Stimulated activated CD4-positive, alpha-beta T cell treated with anti-CD3 and anti-CD28 coated beads, Interleukin-15, amount 100 ng/mL, for 1 hour (primary cell): ENCODE data around the gene COX7A1.
"Not testable (repeated sequence)": the region's sequence is repeated elsewhere in the genome, so short reads cannot be mapped to it uniquely, and the experiment has no call there.

Experiments
- DNase-seq, 2 donors: peaks; one replicate each; pipeline ENCODE4 v3.0.0-alpha.2; 2020; ENCODE audit warnings: low read depth in 1 of 2, low spot score in 1 of 2

The COX7A1 gene

DNA sequence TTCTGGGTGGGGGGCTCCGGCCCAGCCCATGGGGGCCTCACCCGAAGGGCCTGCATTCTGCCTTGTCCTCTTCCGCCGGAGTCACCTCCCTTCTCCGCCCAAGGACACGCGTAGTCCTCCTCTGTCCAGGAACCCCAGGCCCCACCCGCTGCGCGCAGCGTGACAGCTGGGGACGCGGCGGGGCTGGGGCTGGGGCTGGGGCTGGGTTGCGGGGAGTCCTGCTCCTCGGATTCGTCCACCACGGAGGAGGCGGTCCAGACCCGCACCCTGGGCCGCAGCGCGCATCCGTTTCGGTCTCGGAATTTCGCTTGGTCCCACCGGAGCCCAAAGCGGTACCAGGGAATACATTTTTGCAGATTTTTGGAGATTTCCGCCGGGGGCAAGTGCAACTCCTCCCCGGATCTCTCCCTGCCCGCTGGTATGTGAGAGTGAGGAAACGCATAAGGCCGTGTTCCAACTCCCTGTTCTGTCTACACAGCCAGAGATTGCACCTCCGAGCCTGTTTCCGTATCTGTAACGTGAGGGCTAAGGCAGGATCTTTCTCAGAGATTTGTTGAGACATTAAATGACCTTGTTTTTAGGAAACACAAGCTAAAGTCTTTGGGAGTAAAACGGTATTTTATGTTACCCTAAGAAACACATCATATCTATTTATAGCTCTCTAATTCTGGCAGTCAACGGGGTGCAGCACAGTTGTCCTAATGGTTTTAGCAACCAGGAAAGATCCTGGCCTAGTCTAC, at the start of gene COX7A1:
TSS of gene COX7A1 (minus strand) at position 96 of the 740 bp plus-strand sequence. CDS start at position 56, 40 bp downstream.
- no peak for DNase-seq

DNA sequence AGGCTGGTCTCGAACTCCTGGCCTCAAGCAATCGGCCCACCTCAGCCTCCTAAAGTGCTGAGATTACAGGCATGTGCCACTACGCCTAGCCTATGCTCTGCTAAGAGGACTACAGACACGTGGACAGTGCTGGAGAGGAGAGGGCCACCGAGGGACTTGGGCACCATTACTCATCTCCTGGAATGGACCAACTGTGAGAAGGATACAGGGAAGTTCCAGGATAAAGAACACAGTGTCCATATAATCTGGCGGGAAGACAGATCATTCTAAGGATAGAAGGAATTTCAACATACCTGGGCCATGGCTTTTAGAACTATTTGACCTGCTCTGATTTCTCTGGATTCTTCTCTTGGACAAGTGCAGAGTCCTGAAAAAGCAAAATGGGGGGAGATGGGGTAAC, 49.4 kb upstream of the COX7A1 start:
- DNase-seq, result no peak

DNA sequence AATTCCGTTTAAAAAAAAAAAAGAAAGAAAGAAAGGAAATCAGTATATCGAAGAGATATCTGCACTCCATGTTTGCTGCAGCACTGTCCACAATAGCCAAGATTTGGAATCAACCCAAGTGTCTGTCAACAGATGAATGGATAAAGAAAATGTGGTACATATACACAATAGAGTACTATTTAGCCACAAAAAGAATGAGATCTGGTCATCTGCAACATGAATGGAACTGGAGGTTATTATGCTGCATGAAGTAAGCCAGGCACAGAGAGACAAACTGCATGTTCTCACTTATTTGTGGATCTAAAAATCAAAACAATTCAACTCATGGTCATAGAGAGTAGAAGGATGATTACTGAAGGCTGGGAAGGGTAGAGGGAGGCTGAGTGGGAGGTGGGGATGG, 45.9 kb upstream of the COX7A1 start:
- DNase-seq, result no peak

DNA sequence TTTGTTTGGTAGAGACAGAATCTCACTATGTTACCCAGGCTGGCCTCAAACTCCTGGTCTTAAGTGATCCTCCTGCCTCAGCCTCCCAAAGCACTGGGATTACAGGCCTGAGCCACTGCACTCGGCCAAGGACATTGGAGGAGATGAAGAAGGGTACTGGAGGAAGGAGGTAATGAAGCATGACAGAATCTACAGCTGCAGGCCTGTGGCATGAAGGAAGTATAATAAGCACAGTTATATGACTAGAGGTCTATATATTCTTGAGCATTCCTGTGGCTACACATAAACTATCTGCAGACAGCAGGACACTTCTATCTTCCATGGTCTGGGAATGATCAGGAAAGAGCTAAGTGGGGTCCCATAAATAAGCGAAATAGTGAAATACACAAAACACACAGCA, 44.0 kb upstream of the COX7A1 start:
- no peak for DNase-seq

DNA sequence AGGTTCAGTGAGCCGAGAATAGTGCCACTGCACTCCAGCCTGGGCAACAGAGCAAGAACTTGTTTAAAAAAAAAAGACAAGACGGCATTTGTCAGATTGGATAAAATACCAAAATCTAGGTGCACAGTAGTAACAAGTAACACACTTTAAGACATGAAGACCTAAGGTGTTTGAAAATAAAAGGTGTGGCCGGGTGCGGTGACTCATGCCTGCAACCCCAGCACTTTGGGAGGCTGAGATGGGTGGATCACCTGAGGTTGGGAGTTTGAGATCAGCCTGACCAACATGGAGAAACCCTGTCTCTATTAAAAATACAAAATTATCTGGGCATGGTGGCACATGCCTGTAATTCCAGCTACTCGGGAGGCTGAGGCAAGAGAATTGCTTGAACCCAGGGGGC, 34.5 kb upstream of the COX7A1 start:
- DNase-seq, result not testable (repeated sequence)

DNA sequence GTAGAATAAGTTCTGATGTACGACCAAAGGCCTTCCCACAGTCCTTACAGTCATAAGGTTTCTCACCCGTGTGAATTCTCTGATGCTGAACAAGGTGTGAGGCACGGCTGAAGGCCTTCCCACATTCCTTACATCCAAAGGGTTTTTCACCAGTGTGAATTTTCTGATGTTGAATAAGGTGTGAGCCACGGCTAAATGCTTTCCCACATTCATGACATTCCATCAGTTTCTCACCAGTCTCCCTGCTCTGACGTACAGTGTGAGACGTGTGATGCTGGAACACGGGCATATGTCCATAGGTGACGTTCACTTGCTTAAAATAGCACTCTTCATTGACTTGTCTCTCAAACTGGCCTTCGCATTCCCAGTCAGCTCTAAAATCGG, 31.0 kb upstream of the COX7A1 start:
- no peak for DNase-seq

DNA sequence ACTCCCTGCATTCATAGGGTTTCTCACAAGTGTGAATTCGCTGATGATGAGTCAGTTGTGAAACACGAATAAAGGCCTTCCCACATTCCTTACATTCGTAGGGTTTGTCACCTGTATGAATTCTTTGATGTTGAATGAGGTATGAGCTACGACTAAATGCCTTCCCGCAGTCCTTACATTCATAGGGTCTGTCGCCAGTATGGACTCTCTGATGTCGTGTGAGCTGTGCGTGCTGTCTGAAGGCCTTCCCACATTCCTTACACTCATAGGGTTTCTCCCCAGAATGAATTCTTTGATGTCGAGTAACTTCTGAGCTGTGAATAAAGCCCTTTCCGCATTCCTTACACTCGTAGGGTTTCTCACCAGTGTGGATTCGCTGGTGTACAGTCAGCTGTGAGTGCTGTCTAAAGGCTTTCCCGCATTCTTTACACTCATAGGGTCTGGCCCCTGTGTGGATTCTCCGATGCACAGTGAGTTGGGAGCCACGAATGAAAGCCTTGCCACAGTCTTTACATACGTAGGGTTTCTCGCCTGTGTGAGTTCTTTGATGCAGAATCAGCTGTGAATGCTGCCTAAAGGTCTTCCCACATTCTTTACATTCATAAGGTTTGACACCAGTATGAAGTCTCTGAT, 30.5 kb upstream of the COX7A1 start:
- no peak for DNase-seq

DNA sequence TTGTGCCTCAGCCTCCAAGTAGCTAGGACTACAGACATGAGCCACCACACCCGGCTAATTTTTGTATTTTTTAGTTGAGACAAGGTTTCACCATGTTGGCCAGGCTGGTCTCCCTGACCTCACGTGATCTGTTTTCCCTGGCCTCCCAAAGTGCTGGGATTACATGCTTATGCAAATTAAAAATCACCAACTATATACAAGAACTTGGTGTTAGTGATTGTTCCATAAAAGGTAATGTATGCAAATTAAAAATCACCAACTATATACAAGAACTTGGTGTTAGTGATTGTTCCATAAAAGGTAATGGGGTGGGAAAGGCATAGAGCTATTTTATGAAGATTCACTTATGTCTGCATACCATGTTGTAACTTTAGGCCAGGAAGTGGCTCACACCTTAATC, 26.8 kb upstream of the COX7A1 start:
- not testable (repeated sequence) for DNase-seq

DNA sequence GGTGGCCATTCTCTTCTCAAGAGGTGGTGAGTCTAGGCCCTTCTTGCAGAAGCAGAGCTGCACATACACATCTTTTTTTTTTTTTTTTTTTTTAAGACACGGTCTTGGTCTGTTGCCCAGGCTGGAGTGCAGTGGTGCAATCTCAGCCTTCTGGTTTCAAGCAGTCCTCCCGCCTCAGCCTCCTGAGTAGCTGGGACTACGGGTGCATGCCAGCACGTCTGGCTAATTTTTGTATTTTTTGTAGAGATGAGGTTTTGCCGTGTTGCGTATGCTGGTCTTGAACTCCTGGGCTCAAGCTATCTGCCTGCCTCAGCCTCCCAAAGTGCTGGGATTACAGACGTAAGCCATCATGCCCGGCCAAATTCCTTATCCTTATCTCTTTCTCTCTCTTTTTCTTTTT, 21.6 kb upstream of the COX7A1 start:
- not testable (repeated sequence) for DNase-seq

DNA sequence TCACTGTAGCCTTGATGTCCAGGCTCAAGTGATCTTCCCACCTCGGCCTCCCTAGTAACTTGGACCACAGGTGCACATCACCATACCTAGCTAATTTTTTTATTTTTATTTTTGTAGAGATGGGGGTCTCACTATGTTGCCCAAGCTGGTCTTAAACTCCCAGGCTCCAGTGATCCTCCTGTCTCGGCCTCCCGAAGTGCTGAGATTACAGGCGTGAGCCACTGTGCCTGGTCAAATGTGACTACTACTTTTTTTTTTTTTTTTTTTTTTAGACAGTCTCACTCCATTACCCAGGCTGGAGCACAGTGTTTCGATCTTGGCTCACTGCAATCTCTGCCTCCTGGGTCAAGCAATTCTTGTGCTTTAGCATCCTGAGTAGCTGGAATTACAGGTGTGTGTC, 20.6 kb upstream of the COX7A1 start:
- DNase-seq, result no peak

DNA sequence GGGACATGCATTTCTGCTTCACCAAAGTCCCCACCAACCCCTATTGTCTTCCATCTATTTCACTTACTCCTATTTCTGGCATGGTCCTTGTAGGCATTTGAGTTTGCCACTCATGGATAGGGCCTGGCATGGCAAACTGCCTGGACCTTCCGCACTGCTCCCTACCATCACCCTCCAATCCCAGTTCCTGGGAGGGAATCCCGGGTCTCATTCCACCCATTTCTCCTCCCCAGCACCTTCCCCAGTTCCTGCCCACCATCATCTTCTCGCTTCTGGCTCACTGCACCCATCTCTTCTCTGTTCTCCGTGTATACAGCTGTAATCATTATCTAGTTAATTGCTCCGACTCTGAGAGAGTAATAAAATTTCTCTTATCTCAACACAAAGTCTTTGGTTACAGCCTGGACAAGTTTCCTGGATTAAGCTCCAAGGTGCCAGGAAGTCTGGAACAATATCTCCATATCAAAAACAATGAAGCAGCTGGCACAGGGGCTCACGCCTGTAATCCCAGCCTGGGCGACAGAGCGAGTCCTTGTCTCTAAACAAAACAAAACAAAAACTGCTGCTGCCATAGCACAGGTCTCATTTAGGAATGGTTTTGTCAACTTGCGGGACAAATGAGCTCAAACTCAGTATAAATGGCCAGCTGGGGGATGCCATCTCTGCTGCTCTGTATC, 17.0 kb upstream of the COX7A1 start:
- DNase-seq, result no peak

DNA sequence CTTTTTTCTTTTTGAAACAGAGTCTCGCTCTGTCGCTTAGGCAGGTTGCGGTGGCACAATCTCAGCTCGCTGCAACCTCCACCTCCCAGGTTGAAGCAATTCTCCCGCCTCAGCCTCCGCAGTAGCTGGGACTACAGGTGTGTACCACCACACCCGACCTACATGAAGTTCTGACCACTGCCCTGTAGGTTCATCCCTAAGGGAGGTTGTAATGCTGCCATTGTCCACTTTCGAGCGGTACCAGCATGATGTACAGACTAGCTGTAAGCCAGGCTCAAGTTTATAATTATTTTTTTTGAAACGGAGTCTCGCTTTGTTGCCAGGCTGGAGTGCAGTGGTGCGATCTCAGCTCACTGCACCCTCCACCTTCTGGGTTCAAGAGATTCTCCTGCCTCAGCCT, 11.6 kb upstream of the COX7A1 start:
- no peak for DNase-seq

DNA sequence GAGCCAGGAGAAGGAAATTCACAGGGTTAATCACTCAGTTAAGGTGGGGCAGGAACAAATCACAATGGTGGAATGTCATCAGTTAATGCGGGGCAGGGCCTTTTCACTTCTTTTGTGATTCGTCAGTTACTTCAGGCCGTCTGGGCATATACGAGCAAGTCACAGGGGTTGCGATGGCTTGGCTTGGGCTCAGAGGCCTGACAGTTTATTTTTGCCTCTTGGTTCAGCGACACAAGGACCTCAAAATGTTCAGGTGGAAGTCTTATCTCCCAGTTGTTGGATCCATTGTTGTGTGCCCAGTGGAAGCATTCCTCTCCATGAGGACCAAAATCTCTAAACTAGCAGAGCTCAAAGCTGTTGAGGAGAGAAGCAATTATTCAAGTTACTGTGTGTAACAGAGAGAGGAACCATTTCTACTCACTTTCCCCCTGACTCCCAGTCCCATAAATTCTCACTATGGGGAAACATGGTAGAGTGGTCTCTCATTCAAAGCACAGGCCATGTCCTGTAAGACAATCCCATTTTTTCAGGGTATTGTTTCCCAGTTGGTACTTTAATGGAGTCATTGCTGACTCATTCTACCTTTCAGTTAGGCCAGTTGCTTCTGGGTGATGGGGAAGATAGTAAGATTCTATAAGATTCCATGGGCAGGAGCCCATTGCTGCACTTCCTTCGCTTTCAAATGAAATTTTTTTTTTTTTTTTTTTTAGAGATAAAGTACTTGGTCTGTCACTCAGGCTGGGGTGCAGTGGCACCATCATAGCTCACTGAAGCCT, 8.8 kb upstream of the COX7A1 start:
- no peak for DNase-seq

DNA sequence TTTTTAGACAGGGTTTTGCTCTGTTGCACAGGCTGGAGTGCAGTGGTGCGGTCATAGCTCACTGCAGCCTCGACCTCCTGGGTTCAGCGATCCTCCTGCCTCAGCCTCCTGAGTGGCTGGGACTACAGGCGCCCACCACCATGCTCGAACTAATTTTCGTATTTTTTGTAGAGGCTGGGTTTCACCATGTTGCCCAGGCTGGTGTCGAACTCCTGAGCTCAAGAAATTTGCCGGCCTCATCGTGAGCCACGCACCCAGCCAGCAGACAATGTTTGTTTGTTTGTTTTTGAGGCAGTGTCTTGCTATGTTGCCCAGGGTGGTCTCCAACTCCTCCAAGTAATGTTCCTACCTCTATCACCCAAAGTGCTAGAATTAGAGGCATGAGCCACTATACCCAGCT, 879 bp upstream of the COX7A1 start:
- DNase-seq, result no peak

DNA sequence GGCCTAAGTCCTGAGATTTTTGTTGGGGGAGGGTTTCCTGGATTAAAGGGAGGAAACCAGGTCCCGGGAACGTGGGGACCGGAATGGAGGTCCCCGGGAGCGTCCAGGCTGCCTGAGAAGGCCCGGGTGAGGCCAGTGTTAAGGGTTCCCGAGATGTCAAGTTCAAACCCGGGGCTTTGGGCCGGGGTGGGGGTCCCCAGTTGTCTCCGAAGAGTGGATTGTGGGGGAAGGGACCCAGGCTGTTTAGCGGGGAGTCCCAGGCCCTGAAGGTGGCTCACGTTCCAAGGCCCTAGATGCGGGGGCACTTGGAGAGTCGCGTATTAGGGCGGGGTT, 262 bp downstream of the COX7A1 start:
- DNase-seq, result no peak

DNA sequence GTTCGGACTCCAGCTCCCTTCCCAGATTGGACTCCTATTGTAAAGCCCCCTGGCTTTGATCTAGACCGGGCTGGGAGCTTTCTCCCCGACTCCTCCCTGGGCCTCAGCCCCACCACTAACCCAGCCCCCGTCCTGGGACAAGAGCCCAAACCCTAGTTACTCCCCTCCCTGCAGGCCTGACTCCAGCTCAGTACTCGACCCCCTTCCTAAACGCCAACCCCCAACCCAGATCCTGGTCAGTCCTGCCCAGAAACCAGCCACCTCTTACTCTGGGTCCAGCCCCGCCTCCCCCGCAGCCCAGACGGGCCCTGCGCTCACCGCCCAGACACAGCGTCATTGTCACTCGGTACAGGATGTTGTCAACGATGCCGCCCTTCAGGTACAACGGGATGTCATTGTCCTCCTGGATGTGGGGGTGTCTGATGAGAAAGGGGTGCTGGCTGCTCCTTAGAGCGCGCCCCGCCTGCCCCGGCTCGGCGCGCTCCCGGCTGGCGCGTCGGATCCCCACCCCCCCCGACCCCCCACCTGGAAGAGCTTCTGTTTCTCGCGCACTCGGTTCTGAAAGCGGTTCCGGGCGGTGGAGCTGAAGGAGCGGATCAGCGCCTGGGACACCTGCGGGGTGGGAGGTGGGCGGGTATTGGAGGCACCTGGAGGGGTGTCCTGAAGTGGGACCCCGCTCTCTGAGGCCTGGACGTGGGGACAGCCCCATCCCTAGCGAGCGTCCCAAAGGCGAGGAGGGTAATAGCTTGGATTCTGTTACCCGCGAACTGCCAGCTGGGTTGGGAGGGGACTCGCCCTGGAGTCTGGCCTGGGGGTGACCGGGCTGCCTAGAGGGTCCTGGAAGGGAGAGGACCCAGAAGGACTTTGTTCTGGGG, 866 bp downstream of the COX7A1 start:
- no peak for DNase-seq

DNA sequence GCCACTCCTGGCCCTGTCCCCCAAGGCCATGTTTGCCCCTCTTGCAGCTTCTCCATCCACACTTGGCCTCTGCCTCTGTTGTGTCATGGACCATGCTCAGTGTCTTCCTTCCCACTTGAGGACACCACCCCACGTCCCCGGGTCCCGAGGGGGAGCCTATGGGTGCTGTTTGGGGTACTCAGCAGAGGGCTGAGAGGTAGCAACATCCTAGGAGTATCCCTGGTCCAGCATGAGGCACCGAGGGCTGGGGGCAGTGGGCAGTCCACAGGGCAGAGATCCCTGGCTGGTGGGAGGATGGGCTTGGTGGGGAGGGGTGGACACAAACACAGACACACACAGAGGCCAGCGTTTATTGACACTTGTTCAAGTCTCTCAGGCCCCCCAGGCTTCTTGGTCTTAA, 1.7 kb downstream of the COX7A1 start:
- no peak for DNase-seq

DNA sequence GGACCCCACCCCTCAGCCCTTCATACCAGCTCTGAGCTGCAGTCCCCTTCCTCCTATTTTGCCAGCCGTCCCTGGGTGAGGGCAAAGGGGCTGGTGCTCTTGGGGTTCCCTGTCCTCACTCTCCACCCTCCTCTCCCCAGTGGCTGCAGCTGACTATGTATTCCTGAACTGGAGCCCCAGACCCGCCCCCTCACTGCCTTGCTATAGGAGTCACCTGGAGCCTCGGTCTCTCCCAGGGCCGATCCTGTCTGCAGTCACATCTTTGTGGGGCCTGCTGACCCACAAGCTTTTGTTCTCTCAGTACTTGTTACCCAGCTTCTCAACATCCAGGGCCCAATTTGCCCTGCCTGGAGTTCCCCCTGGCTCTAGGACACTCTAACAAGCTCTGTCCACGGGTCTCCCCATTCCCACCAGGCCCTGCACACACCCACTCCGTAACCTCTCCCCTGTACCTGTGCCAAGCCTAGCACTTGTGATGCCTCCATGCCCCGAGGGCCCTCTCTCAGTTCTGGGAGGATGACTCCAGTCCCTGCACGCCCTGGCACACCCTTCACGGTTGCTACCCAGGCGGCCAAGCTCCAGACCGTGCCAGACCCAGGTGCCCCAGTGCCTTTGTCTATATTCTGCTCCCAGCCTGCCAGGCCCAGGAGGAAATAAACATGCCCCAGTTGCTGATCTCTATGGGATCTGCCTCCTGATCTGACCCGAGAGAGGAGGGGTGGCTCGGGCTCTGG, 2.4 kb downstream of the COX7A1 start:
- no peak for DNase-seq

DNA sequence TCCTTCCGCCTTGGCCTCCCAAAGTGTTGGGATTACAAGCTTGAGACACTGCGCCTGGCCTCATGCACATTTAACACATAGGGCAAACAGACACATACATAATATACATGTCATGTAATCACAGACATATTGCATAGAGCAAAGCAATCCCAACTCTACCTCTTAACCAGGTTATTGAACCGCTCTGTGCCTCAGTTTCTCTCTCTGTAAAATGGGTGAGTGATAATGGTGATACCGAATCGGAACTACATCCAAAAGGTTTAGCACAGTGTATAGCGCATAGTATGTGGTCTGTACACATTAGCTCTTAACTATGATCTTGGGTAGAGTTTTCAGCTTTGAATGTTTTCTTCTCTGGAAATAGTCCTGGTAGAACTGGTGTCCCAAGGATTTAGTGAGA, 7.6 kb downstream of the COX7A1 start:
- no peak for DNase-seq

DNA sequence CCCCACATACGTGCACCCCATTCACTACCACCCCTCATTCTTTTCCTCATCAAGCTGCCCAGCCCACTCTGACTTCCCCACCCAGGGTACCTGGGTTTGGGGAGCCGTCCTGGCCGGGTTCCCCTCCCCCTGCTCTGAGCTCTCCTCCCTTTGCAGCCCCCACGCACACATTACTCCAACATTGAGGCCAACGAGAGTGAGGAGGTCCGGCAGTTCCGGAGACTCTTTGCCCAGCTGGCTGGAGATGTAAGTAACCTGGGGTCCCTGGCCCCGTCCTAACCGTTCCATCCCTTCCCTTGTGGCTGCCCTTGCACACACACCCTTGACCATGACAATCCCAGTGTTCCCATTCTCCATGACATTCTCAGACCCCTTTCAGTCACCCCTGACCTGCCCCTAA, 9.8 kb downstream of the COX7A1 start:
- DNase-seq, result no peak
